GM12864 (cell line): ENCODE results near the gene ADAMTSL2.

Source experiments
- DNase-seq: peaks from one replicate; pipeline ENCODE4 v3.0.0-alpha.2; 2011; ENCODE audit warnings: low read depth
- H3K4me3 ChIP-seq: 2 replicates; pipeline ENCODE4 v1.5.1; 2011; ENCODE audit warnings: mild to moderate bottlenecking, low read depth, low read length, control low read depth
- CTCF ChIP-seq: IDR thresholded peaks from 2 replicates; pipeline ENCODE4 v1.5.1; 2011; ENCODE audit warnings: low read depth, mild to moderate bottlenecking, moderate library complexity, low read length, control low read depth, inconsistent platforms; ENCODE audit errors: missing control alignments

The ADAMTSL2 gene

GRCh38 chr9:133537257-133537656 is 2.8 kb downstream of the ADAMTSL2 start:
- H3K4me3 ChIP-seq = no peak overlapping the region

GRCh38 chr9:133538176-133538575 is 3.7 kb downstream of the ADAMTSL2 start:
- no peak for DNase-seq
- TF ChIP-seq CTCF = no peak
- no peak overlapping the region for H3K4me3 ChIP-seq

More at GRCh38 chr9:133537257-133537656, 2.8 kb downstream of the ADAMTSL2 start:
- no peak for DNase-seq
- no peak for TF ChIP-seq CTCF

- no peak for TF ChIP-seq CTCF
- H3K4me3 ChIP-seq = no peak overlapping the region
- DNase-seq = no peak
Observed at GRCh38 chr9:133538851-133539833, 4.6 kb downstream of the ADAMTSL2 start.

GRCh38 chr9:133539991-133540697 is 5.6 kb downstream of the ADAMTSL2 start:
- DNase-seq = no peak

GRCh38 chr9:133540698-133541025 is 6.2 kb downstream of the ADAMTSL2 start:
- peak; percentile 22 for TF ChIP-seq CTCF
- DNase-seq = no peak
- no peak overlapping the region for H3K4me3 ChIP-seq

More at GRCh38 chr9:133539991-133540697, 5.6 kb downstream of the ADAMTSL2 start:
- no peak overlapping the region for H3K4me3 ChIP-seq
- TF ChIP-seq CTCF = no peak

GRCh38 chr9:133542002-133542401 is 7.5 kb downstream of the ADAMTSL2 start:
- DNase-seq = no peak
- no peak for TF ChIP-seq CTCF
- no peak overlapping the region for H3K4me3 ChIP-seq
